DMS 273 treated with DMSO at 0.1 percent for 48 hours (cell line): ENCODE data around the gene MYBBP1A.
"Not testable (repeated sequence)": the region's sequence is repeated elsewhere in the genome, so short reads cannot be mapped to it uniquely, and the experiment has no call there.

Source experiments
- DNase-seq: peaks from one replicate; lab custom pipeline; 2025; lab: John Stamatoyannopoulos, UW

MYBBP1A gene

DNA sequence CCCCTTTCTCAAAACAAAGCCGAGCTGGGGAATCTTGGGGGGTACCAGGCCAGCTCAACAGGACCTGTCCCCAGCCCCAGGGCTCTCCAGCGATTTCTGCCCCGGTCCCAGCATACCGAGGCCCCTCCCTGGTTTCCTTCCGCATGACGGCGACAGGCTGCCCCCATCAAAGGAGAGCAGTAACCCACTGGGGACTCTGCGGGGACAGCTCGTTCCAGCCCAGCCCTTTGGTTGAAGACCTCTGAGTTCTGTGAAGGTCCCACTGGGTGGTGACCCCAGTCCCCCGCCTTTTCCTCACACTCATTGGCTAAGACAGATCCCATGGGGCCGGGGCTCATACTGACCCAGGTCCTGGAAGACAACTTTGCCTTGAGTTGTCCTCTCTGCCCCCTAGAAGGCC is 33.2 kb upstream of the MYBBP1A start:
- DNase-seq: no peak

DNA sequence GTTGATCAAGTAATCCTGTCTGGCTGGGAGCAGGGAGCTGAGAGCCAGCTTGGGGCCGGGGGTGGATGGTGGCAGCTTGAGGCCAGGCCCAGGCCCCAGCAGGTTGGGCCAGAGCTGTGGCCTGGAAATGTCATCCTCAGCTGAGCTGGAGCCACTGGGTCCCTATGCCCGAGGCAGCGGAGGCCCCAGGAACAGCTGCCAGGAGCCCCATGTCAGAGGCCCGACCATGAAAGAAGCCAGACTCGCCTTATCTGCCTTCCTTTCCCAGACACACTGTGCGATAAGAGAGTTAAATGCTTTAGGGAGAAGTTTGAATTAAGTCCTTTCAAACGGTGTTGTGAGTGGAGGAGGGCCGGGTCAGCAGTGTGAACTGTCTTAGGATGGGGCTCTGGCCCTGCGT is 32.6 kb upstream of the MYBBP1A start:
- no peak for DNase-seq

DNA sequence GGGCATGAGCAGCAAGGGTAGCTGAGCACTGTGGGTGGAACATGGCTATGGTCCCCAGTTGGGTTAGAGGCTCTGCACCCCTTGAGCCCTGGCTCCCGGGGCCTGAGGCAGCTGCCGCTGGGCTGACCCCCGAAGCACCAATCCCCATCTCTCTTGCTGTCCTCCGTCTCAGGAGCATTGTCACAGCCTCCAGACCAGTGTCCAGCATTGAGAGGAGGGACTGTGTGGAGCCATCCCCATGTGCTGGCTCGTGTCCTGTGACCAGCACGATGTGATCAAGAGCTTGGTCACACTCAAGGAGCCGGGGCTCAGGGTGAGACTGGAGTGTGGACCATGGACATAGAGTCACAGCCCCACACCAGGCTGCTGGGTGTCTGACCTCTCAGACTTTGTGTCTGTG is 32.0 kb upstream of the MYBBP1A start:
- DNase-seq: no peak

GRCh38 chr17:4586043-4586442 is 30.9 kb upstream of the MYBBP1A start:
- no peak for DNase-seq

- DNase-seq: no peak
Observed at GRCh38 chr17:4585638-4585994, 30.4 kb upstream of the MYBBP1A start.

GRCh38 chr17:4584917-4585637 is 29.9 kb upstream of the MYBBP1A start:
- DNase-seq: no peak

DNA sequence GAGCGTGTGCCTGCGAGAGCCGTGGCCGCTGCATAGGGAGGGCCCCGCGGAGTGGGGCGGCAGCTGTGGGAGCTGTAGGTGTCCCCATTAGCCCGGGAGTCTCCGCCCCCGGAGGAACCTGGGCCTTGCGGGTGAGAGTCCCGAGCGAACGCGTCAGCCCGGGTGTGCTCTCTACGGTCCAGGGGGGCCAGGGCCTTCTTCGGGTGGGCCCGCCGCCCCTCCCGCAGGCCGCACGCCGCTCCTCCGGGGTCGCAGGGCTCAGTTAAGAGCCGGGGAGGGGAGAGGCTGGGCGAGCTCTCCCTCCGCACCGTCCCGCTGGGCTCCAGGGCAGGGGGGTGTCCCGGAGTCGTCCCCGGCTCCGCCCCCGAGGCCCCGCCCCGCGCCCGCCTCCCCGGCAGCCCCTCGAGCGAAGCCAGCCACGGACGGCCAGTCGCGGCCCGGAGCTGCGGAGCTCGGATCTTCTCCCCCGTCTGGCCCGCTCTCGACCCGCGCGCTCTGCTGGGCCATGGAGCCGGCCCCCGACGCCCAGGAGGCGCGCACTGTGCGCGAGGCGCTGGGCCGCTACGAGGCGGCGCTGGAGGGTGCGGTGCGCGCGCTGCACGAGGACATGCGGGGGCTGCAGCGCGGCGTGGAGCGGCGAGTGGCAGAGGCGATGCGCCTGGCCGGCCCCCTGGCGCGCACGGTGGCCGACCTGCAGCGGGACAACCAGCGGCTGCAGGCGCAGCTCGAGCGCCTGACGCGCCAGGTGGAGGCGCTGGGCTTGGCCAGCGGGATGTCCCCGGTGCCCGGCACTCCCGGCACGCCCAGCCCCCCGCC is 29.1 kb upstream of the MYBBP1A start, which contains the start of gene SMTNL2:
SMTNL2 (plus strand) TSS at position 429 of the 816 bp plus-strand sequence; CDS start at position 506, 77 bp downstream.
- no peak for DNase-seq

- DNase-seq: no peak
Observed at GRCh38 chr17:4583782-4584100, 28.6 kb upstream of the MYBBP1A start.

GRCh38 chr17:4583206-4583605 is 28.0 kb upstream of the MYBBP1A start:
- no peak for DNase-seq

DNA sequence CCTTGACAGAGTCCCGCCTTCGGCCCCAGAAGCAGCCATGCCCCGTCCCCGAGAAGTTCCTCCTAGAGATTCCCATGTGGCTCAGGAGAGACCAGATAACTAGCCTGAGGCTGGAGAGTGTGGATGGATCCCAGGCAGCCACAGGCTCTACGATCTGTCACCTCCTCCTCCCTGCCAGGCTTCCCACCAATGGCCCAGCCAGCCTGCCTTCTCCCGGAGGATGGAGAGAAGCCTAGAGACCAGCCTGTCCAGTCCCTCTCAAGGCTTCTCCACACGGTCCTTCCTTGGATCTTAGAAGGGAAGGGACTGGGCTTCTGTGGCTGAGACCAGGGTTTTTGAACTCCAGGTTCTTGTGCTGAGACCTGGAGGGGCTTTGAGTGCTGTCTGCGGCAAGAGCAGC is 27.5 kb upstream of the MYBBP1A start:
- no peak for DNase-seq

DNA sequence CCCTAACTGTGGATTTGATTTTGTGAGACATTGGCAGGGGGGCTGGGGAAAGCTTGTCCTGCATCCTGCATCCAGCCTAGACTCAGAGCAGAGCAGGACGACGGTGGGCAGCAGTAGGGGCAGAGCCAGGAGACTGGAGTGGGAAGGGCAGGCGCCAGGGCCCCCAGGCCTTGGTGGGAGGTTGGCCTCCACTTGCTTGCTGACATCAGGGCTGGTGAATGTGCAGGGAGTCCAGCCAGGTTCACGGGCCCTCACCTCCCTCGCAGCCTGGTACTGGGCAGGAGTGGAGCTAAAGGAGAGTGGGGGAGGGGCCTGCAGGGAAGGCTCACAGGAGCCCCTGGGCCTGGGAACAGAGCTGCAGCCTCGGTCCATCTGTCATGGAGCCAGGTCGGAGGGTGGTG is 26.9 kb upstream of the MYBBP1A start:
- no peak for DNase-seq

DNA sequence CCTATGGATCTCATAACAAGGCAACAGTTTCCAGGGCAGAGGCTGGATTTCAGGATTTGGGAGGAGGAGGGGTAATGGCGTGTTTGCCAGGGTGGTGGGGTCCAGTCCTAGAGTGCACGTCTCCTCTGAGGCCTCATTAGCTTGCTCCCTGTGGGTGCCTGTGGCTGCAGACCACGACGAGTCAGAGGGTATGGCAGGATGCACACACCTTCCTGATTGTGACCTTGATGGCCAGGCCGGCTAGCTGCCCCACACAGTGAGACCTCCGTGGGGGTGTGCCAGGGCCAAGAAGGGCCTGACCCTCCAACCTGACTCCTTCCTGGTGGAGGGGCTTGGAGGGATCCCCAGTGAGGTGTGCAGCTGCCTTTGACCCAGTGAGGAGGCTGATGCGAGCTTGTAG is 25.1 kb upstream of the MYBBP1A start:
- no peak for DNase-seq

- DNase-seq: no peak
Observed at GRCh38 chr17:4579678-4580077, 24.5 kb upstream of the MYBBP1A start.

- DNase-seq: not testable (repeated sequence)
Observed at GRCh38 chr17:4578349-4578748, 23.2 kb upstream of the MYBBP1A start.

DNA sequence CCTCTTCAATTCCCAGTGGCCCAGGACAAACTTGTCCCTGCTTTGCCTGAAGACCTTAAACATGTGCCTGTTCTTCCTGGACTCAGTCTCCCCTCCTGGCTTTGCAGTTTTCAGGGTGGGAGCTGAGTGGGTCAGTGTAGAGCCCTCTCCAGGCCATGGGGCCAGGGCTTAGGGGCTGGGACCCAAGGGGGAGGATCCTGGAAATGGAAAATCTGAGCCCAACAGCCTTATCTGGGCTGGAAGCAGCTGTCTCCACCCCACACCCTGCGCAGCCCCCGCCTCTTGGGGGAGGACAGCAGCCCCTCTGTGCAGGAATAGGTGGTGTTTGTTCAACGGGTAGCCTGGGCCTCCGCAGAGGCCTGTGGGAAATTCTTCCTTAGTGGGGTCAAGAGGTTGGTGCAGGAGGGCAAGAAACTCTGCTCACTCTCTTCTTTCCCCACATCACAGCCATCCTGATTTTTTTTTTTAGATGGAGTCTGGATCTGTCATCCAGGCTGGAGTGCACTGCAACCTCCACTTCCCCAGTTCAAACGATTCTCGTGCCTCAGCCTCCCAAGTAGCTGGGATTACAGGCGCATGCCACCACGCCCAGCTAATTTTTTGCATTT is 22.3 kb upstream of the MYBBP1A start:
- DNase-seq: no peak

- no peak for DNase-seq
Observed at GRCh38 chr17:4576729-4577322, 21.6 kb upstream of the MYBBP1A start.

GRCh38 chr17:4576161-4576558 is 21.0 kb upstream of the MYBBP1A start:
- no peak for DNase-seq

GRCh38 chr17:4574448-4575045 is 19.4 kb upstream of the MYBBP1A start:
- DNase-seq: no peak

- no peak for DNase-seq
Observed at GRCh38 chr17:4573669-4574068, 18.5 kb upstream of the MYBBP1A start.

GRCh38 chr17:4573115-4573514 is 17.9 kb upstream of the MYBBP1A start:
- no peak for DNase-seq

DNA sequence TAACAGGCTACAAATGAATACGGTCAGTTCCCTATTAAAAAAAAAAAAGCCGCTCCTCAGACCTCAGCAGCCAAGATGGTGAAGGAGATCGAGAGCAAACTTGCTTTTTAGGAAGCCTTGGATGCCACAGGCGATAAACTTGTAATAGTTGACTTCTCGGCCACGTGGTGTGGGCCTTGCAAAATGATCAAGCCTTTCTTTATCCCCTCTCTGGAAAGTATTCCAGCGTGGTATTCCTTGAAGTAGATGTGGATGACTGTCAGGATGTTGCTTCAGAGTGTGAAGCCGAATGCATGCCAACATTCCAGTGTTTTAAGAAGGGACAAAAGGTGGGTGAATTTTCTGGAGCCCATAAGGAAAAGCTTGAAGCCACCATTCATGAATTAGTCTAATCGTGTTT is 16.9 kb upstream of the MYBBP1A start:
- DNase-seq: no peak

GRCh38 chr17:4569591-4569990 is 14.4 kb upstream of the MYBBP1A start:
- no peak for DNase-seq
